ENCODE data around the gene RILPL2. TPM values are rescaled to one million over a fixed set of nuclear protein-coding genes. Genes with fewer than 3 reads are reported as not detected.

RILPL2 gene
- total RNA-seq, 2 donors from 2014 or later = 3.1 to 4.6 TPM

DNA sequence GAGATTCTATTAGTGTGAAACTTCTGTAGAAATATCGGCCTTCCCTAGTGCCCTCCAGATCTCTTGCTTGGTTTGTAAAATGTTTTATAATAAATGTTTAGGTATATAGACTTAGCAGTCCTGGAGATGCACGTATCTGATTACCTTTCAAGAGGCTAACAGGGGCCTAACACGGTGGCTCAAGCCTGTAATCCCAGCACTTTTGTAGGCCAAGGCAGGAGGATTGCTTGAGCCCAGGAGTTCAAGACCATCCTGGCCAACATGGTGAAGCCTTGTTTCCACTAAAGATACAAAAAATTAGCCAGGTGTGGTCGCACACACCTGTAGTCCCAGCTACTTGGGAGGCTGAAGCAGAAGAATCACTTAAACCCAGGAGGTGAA, 9.8 kb upstream of the RILPL2 start:
- Histone ChIP-seq H3K9me3 (no peaks in the 10 kb centered on the region), H3K27ac (peak overlapping the region; percentile 37 to 74), H3K27me3 (no peaks in the 10 kb centered on the region), H3K36me3 (no peaks in the 10 kb centered on the region), H3K4me1 (peaks cover 0 to 22% of the 10 kb centered on the region in 2 donors), H3K4me3 (no peak overlapping the region)
- no peak for DNase-seq (ENCODE audit: low spot score)
- TF ChIP-seq, protein P1, sequence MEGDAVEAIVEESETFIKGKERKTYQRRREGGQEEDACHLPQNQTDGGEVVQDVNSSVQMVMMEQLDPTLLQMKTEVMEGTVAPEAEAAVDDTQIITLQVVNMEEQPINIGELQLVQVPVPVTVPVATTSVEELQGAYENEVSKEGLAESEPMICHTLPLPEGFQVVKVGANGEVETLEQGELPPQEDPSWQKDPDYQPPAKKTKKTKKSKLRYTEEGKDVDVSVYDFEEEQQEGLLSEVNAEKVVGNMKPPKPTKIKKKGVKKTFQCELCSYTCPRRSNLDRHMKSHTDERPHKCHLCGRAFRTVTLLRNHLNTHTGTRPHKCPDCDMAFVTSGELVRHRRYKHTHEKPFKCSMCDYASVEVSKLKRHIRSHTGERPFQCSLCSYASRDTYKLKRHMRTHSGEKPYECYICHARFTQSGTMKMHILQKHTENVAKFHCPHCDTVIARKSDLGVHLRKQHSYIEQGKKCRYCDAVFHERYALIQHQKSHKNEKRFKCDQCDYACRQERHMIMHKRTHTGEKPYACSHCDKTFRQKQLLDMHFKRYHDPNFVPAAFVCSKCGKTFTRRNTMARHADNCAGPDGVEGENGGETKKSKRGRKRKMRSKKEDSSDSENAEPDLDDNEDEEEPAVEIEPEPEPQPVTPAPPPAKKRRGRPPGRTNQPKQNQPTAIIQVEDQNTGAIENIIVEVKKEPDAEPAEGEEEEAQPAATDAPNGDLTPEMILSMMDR (IDR thresholded peaks at IDR 0.05) = no peak

DNA sequence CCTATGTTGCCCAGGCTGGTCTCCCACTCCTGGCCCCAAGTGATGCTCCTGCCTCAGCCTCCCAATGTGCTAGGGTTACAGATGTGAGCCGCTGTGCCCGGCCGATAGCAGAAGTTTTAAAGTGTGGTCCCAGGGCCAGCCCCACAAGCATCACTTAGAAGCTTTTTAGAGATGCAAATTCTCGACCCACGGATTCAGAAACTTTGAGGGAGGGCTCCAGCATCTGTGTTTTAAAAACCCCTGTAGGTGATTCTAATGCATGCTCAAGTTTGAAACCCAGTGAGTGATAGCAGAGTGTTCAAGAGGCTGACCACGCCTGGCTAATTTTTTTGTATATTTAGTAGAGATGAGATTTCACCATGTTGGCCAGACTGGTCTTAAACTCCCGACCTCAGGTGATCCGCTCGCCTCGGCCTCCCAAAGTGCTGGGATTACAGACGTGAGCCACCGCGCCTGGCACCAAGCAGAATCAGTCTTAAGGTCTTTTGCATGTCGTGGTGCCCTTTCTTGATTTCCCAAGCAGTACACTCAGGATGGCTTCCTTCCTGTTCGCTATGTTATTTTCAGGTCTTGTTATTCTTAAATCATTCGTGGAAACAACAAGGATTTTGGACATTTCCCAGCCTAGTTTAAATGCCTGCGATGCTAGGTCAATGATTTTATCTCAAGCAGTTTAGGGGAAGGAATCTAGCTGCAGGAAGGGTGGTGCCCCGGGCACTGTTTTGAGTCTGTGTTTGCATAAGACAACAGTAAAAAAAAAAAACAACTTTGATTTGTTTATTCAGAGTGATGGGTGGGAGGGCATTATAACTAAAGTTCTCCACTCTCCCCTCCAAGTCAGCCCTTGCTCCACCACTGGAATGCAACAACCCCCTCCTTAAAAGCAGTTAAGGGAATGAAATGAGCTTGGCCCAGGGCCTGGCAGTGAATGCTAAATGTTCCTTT, 9.2 kb upstream of the RILPL2 start:
- peak overlapping the region; percentile 37 to 74 for H3K27ac ChIP-seq
- no peaks in the 10 kb centered on the region for H3K27me3 ChIP-seq
- no peak overlapping the region for H3K4me3 ChIP-seq
- H3K4me1 ChIP-seq = peaks cover 0 to 22% of the 10 kb centered on the region in 2 donors
- DNase-seq (ENCODE audit: low spot score) = peak; percentile 68
- H3K9me3 ChIP-seq = no peaks in the 10 kb centered on the region
- TF ChIP-seq, protein P1 (IDR thresholded peaks at IDR 0.05) = no peak
- H3K36me3 ChIP-seq = no peaks in the 10 kb centered on the region

DNA sequence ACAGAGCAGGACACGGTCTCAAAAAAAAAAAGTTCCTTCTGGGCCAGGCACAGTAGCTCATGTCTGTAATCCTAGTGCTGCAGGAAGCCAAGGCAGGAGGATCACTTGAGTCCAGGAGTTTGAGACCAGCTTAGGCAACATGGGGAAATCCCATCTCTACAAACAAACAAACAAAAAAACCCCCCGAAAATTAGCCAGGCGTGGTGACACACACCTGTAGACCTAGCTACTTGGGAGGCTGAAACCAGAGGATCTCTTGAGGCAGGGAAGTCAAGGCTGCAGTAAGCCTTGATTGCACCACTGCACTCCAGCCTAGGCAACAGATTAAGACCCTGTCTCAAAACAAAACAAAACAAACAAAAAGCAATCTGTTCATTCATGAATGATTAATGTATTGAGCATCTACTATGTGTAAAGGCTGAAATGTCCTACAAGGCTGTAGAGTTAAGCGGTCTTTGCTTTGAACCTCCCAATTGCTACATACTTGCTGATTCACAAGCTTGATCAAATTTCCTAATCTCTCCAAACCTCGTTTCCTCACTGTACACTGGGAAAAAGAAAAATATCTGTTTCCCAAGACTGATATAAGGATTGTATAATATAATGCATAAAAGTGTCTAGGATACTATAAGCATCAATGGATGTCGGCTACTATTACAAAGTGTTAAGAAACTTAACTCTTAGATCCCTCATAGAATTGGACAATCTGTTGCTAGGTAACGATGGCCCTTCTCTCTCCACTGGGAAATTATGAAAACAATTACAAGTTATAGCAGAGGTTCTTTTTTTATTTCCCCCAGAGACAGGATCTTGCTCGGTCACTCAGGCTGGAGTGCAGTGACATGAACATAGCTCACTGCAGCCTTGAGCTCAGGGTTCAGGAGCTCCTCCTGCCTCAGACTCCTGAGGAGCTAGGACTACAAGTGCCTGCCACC, 7.9 kb upstream of the RILPL2 start:
- TF ChIP-seq, protein P1 (IDR thresholded peaks at IDR 0.05) = no peak
- Histone ChIP-seq H3K4me3 (no peak overlapping the region), H3K9me3 (no peaks in the 10 kb centered on the region), H3K27me3 (no peaks in the 10 kb centered on the region), H3K36me3 (no peaks in the 10 kb centered on the region), H3K4me1 (peaks cover 0 to 22% of the 10 kb centered on the region in 2 donors), H3K27ac (peak overlapping the region in 1 of 2 donors; percentile 74)
- DNase-seq (ENCODE audit: low spot score) = no peak

DNA sequence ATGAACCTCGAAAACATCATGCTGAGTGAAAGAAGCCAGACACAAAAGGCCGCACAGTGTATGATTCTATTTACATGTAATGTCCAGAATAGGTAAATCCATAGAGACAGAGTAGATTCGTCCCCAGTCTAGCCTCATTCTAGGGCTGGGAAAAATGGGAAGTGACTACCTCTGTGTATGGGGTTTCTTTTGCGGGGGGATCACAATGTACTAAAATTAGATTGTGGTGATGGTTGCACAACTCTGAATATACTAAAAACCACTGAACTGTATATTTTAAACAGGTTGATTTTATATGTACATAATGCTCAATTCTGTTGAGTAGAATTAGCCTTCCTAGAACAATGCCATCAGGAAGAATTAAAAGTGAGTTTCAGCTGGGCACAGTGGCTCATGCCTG, 6.3 kb upstream of the RILPL2 start:
- DNase-seq (ENCODE audit: low spot score) = no peak
- no peaks in the 10 kb centered on the region for H3K9me3 ChIP-seq

DNA sequence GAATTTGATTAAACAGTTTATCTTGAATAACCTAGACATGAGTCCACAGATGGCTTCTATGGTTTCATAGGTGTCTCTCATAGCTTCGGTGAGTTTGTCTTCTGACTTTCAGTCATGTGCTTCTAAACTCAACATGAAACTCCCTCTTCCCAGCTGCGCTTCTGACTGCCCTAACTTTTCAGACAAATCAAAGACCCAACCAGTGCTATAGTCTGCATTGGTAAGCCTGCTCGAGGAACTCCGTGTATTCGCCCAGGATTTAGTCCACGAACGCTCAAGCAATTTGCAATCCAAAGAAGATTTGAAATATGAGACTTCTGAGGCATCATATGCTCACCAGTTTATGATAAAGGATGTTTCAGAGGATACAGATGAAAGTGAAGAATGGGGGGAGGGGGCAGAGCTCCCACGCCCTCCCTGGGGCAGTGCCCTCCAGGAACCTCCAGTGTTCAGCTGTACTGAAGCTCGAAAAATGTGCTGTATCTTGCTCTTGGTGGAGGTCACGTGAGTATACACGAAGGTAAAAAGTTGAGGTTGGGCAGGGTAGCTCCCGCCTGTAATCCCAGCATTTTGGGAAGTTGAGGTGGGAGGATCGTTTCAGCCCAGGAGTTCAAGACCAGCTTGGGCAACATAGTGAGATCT, 5.2 kb upstream of the RILPL2 start:
- Histone ChIP-seq H3K9me3 (no peaks in the 10 kb centered on the region), H3K4me3 (no peak overlapping the region), H3K4me1 (peaks cover 0 to 26% of the 10 kb centered on the region in 2 donors), H3K27me3 (no peaks in the 10 kb centered on the region), H3K36me3 (no peaks in the 10 kb centered on the region), H3K27ac (no peak overlapping the region)
- no peak for DNase-seq (ENCODE audit: low spot score)
- TF ChIP-seq, protein P1 (IDR thresholded peaks at IDR 0.05) = no peak

More for the DNA sequence above, 6.3 kb upstream of the RILPL2 start:
- TF ChIP-seq, protein P1 (IDR thresholded peaks at IDR 0.05) = no peak
- no peak overlapping the region for H3K4me3 ChIP-seq
- H3K27me3 ChIP-seq = no peaks in the 10 kb centered on the region
- peaks cover 0 to 22% of the 10 kb centered on the region in 2 donors for H3K4me1 ChIP-seq
- no peak overlapping the region for H3K27ac ChIP-seq
- H3K36me3 ChIP-seq = no peaks in the 10 kb centered on the region
